HepG2 (cell line): ENCODE results near the gene MEGF11. TPM values are rescaled to one million over a fixed set of nuclear protein-coding genes. Genes with fewer than 3 reads are reported as not detected.

Source experiments
- ATAC-seq: fragments of 200-7000 bp; cut with Tn5 transposase; 3 replicates; pipeline ENCODE4 v1.9.1; 2020; ENCODE audit warnings: mild to moderate bottlenecking, moderate library complexity
- BruUV-seq: library from RNA; stranded (reverse); fragments of 400-500 nt; replicated peaks from 2 replicates; lab custom pipeline; 2021; lab: Mats Ljungman, UMichigan
- CTCF ChIA-PET: fragments of 300-600 bp; formaldehyde crosslinking; extraction: SDS; loops from one replicate; lab custom pipeline; 2021; ENCODE audit warnings: low total read pairs, inconsistent platforms, low intra/inter-chr PET ratio; lab: Yijun Ruan, JAX
- POLR2A ChIA-PET: fragments of 350-600 bp; sonication (Branson Sonifier 250); formaldehyde crosslinking; loops from one replicate; lab custom pipeline; 2020; ENCODE audit warnings: antibody characterized with exemption, inconsistent platforms; lab: Yijun Ruan, JAX
- DNase-seq: peaks from one replicate; pipeline ENCODE4 v3.0.0-alpha.2; 2015; ENCODE audit warnings: low spot score
- FAIRE-seq: peaks from 3 replicates; lab custom pipeline; 2011; peaks lifted over from hg19 to GRCh38; lab: Jason Lieb, UNC
- H2AFZ ChIP-seq: one replicate; pipeline ENCODE4 v1.6.1; 2011; ENCODE audit warnings: low read length, inconsistent platforms
- H3K27ac ChIP-seq: fragments of 300-600 bp; 3 replicates; pipeline ENCODE4 v1.8.0; 2011; ENCODE audit warnings: mixed run types, mild to moderate bottlenecking, mixed read lengths, low read length, inconsistent platforms; ENCODE audit not compliant: insufficient read depth; ENCODE audit errors: extremely low read length
- H3K27me3 ChIP-seq, 2 experiments: fragments of 200-600 bp in 1 of 2; 2 replicates in 1 of 2; 3 replicates in 1 of 2; pipeline versions ENCODE4 v1.6.0 to v1.8.0; 2011; ENCODE audit warnings: low read length in 2 of 2, mild to moderate bottlenecking in 2 of 2, moderate library complexity in 2 of 2, inconsistent platforms in 1 of 2; ENCODE audit not compliant: insufficient read depth in 2 of 2, control insufficient read depth in 1 of 2
- H3K36me3 ChIP-seq, 2 experiments: fragments of 200-600 bp in 1 of 2; replicated peaks in 1 of 2; 2 replicates in 1 of 2; 3 replicates in 1 of 2; pipeline versions ENCODE4 v1.5.1 to v1.8.0; 2011; ENCODE audit warnings: low read length in 2 of 2, inconsistent platforms in 1 of 2; ENCODE audit not compliant: insufficient read depth in 2 of 2, control insufficient read depth in 1 of 2
- H3K4me1 ChIP-seq: 2 replicates; pipeline ENCODE4 v1.5.1; 2012; ENCODE audit warnings: low read length, inconsistent platforms; ENCODE audit not compliant: insufficient read depth
- H3K4me2 ChIP-seq: 2 replicates; pipeline ENCODE4 v1.6.0; 2011; ENCODE audit warnings: low read depth, low read length, inconsistent platforms
- H3K4me3 ChIP-seq, 3 experiments: fragments of 200-600 bp in 1 of 3; sonication (generic), shearing (Covaris generic) in 1 of 3; replicated peaks in 1 of 3; 2 replicates each; pipeline ENCODE4 v1.5.1; 2011 to 2016; ENCODE audit warnings: low read length in 3 of 3, inconsistent platforms in 2 of 3, low read depth in 2 of 3, mild to moderate bottlenecking in 2 of 3, control low read depth in 1 of 3, mixed read lengths in 1 of 3; ENCODE audit not compliant: insufficient read depth in 1 of 3
- H3K79me2 ChIP-seq: one replicate; pipeline ENCODE4 v1.6.1; 2011; ENCODE audit warnings: low read length, inconsistent platforms; ENCODE audit not compliant: insufficient read depth
- H3K9ac ChIP-seq: 2 replicates; pipeline ENCODE4 v1.6.0; 2011; ENCODE audit warnings: mild to moderate bottlenecking, low read depth, low read length, inconsistent platforms; ENCODE audit not compliant: insufficient read depth
- H3K9me3 ChIP-seq: 2 replicates; pipeline ENCODE4 v1.5.1; 2012; ENCODE audit warnings: mild to moderate bottlenecking, low read length
- H4K20me1 ChIP-seq: 2 replicates; pipeline ENCODE4 v1.6.0; 2011; ENCODE audit warnings: inconsistent platforms, mild to moderate bottlenecking, low read length, moderate library complexity; ENCODE audit not compliant: insufficient read depth
- CREB1 ChIP-seq, 2 experiments: fragments of 450-650 bp in 1 of 2; IDR thresholded peaks; 2 replicates each; pipeline ENCODE4 v1.6.1; 2016 to 2017; ENCODE audit warnings: control low read depth in 1 of 2, mild to moderate bottlenecking in 1 of 2, missing compliant biosample characterization in 1 of 2, missing genetic modification characterization in 1 of 2
- FOXK1 ChIP-seq: sonication (generic); formaldehyde crosslinking; IDR thresholded peaks from 2 replicates; pipeline ENCODE4 v1.4.0; 2020; ENCODE audit warnings: low read depth, missing genetic modification reagents, borderline replicate concordance
- HDAC6 ChIP-seq: fragments of 200-600 bp; sonication (generic); IDR thresholded peaks from 2 replicates; pipeline ENCODE4 v1.7.0; 2017; ENCODE audit warnings: mild to moderate bottlenecking, antibody characterized with exemption, low read length, low read depth
- HNRNPL ChIP-seq: fragments of 200-400 bp; formaldehyde crosslinking; IDR thresholded peaks from 2 replicates; pipeline ENCODE4 v1.6.1; 2017; ENCODE audit warnings: mild to moderate bottlenecking, low read depth, low read length
- IRF2 ChIP-seq: IDR thresholded peaks from 2 replicates; pipeline ENCODE4 v1.6.1; 2018; ENCODE audit warnings: missing genetic modification reagents, missing compliant biosample characterization
- KLF11 ChIP-seq: IDR thresholded peaks from 2 replicates; pipeline ENCODE4 v1.6.1; 2016; ENCODE audit warnings: missing compliant biosample characterization
- MEIS2 ChIP-seq: sonication (generic); formaldehyde crosslinking; IDR thresholded peaks from 2 replicates; pipeline ENCODE4 v1.9.0; 2021; ENCODE audit warnings: mild to moderate bottlenecking, missing genetic modification reagents
- MTERF4 ChIP-seq: sonication (generic); formaldehyde crosslinking; IDR thresholded peaks from 2 replicates; pipeline ENCODE4 v1.8.0; 2023; ENCODE audit warnings: mild to moderate bottlenecking, missing genetic modification reagents
- NR2C2 ChIP-seq: sonication (generic); formaldehyde crosslinking; IDR thresholded peaks from 2 replicates; pipeline ENCODE4 v1.4.0; 2020; ENCODE audit warnings: missing genetic modification reagents, mild to moderate bottlenecking, moderate library complexity, borderline replicate concordance
- ONECUT2 ChIP-seq: sonication (generic); formaldehyde crosslinking; IDR thresholded peaks from 2 replicates; pipeline ENCODE4 v1.4.0; 2020; ENCODE audit warnings: missing genetic modification reagents
- RFXANK ChIP-seq: IDR thresholded peaks from 2 replicates; pipeline ENCODE4 v1.6.1; 2016
- SMAD1 ChIP-seq: sonication (generic); formaldehyde crosslinking; IDR thresholded peaks from 2 replicates; pipeline ENCODE4 v1.4.0; 2020; ENCODE audit warnings: missing genetic modification reagents, low read depth, mild to moderate bottlenecking, borderline replicate concordance
- SRSF4 ChIP-seq: fragments of 200-400 bp; formaldehyde crosslinking; IDR thresholded peaks from one replicate; pipeline ENCODE4 v1.6.1; 2018; ENCODE audit warnings: mild to moderate bottlenecking, low read depth, low read length, moderate library complexity; ENCODE audit not compliant: poor library complexity, severe bottlenecking
- TMF1 ChIP-seq: sonication (generic); formaldehyde crosslinking; IDR thresholded peaks from 2 replicates; pipeline ENCODE4 v1.8.1; 2022; ENCODE audit warnings: low read depth, missing genetic modification reagents
- ZNF496 ChIP-seq: sonication (generic); formaldehyde crosslinking; IDR thresholded peaks from 2 replicates; pipeline ENCODE4 v1.8.1; 2023; ENCODE audit warnings: mild to moderate bottlenecking, moderate library complexity, missing genetic modification reagents; ENCODE audit not compliant: insufficient replicate concordance
- ZNF841 ChIP-seq: sonication (generic); formaldehyde crosslinking; IDR thresholded peaks from 2 replicates; pipeline ENCODE4 v1.8.1; 2023; ENCODE audit warnings: missing genetic modification reagents, borderline replicate concordance
- ZSCAN30 ChIP-seq: sonication (generic); formaldehyde crosslinking; IDR thresholded peaks from 2 replicates; pipeline ENCODE4 v1.5.0; 2020; ENCODE audit warnings: mild to moderate bottlenecking, missing genetic modification reagents
- WGBS: methylation state at CpG from one replicate; pipeline ENCODE4 v1.1.6; 2017; ENCODE audit warnings: low lambda C conversion rate; 5-methylcytosine and 5-hydroxymethylcytosine counted together
- in situ Hi-C: cut with HindIII; loops from 2 replicates; pipeline ENCODE4 v1.10.0; 2017; ENCODE audit warnings: low pct_unique_long_range_greater_than_20kb; ENCODE audit not compliant: extremely low pct_ligation_motif_present
- intact Hi-C: fragments of 100-400 bp; cut with micrococcal nuclease; formaldehyde crosslinking; loops from one replicate; pipeline ENCODE4 v1.10.0; 2022; ENCODE audit not compliant: unreplicated experiment
- polyA plus RNA-seq, 8 experiments: library from polyadenylated mRNA; depleted of rRNA in 3 of 8; stranded (reverse) in 7 of 8; unstranded in 1 of 8; fragments of >200 nt; fragmentation: Illumina TruSeq in 4 of 8; extraction: Trizol in 4 of 8; gene quantifications; 2 replicates each; pipeline versions ENCODE4 v1.2.1 to v1.2.3, GENCODE V29; 2011 to 2016; ENCODE audit warnings: low read depth in 4 of 8, missing spikeins in 1 of 8, mixed read lengths in 1 of 8; ENCODE audit not compliant: insufficient read depth in 1 of 8
- total RNA-seq, 5 experiments: library from RNA; depleted of rRNA; stranded (reverse); fragments of >200 nt; fragmentation: Illumina TruSeq; extraction: Trizol; gene quantifications; 2 replicates each; pipeline ENCODE4 v1.2.3, GENCODE V29; 2016; ENCODE audit warnings: low read depth in 1 of 5

The MEGF11 gene
- total and polyA plus RNA-seq, 2 of the 13 experiments (the other 11 are each of a cell fraction or from before 2014, with no cell fraction given): not detected

- CTCF ChIA-PET: no interaction called here
- in situ Hi-C loops: no loop called here
- H3K4me3 ChIP-seq: no peak overlapping the region
- H2AFZ ChIP-seq: no peak overlapping the region
- no peak for FAIRE-seq
- no peaks in the 10 kb centered on the region for H4K20me1 ChIP-seq
- intact Hi-C loops: loop anchor here (10.0 kb wide), 1 partner anchor 174 kb away; no protein-coding TSS in a partner anchor
- BruUV-seq: no TSS peak
- H3K9ac ChIP-seq: no peak overlapping the region
- H3K36me3 ChIP-seq: no peaks in the 10 kb centered on the region
- H3K9me3 ChIP-seq: no peaks in the 10 kb centered on the region
- TF ChIP-seq IRF2 (CRISPR knock-in tag): no peak
- TF ChIP-seq ONECUT2 (CRISPR knock-in tag): no peak
- no peak for TF ChIP-seq CREB1 (IDR thresholded peaks at IDR 0.05)
- no peak for TF ChIP-seq CREB1 (CRISPR knock-in tag; IDR thresholded peaks at IDR 0.05)
- no peak for TF ChIP-seq TMF1 (CRISPR knock-in tag)
- TF ChIP-seq ZNF841 (CRISPR knock-in tag): no peak
- no peak for TF ChIP-seq NR2C2 (CRISPR knock-in tag)
- no peak for TF ChIP-seq MEIS2
- no peak for TF ChIP-seq RFXANK (CRISPR knock-in tag)
- no peak for TF ChIP-seq SRSF4
- no peak for TF ChIP-seq ZSCAN30 (CRISPR knock-in tag)
- TF ChIP-seq SMAD1 (CRISPR knock-in tag): no peak
- TF ChIP-seq FOXK1 (CRISPR knock-in tag): no peak
- TF ChIP-seq KLF11 (CRISPR knock-in tag): no peak
- no peak for TF ChIP-seq MTERF4 (CRISPR knock-in tag)
- no peak for TF ChIP-seq ZNF496
- no peak for TF ChIP-seq HDAC6
- no peak for TF ChIP-seq HNRNPL
- TF ChIP-seq, all 625 proteins: peak for 0
- POLR2A ChIA-PET: no interaction called here
- Histone ChIP-seq H3K27ac (no peak overlapping the region), H3K4me2 (no peak overlapping the region), H3K4me1 (no peaks in the 10 kb centered on the region), H3K79me2 (no peaks in the 10 kb centered on the region), H3K27me3 (no peaks in the 10 kb centered on the region)
- DNase-seq (no peak), ATAC-seq (no peak)
- 4% methylated on average over 7 of the region's 7 CpGs for WGBS
Observed at GRCh38 chr15:66089049-66089448, 164.5 kb downstream of the MEGF11 start.
